ENCODE data around the gene APBA2. TPM values are rescaled to one million over a fixed set of nuclear protein-coding genes. Genes with fewer than 3 reads are reported as not detected.

The APBA2 gene
- total RNA-seq, 6 experiments from 2014 or later = 5.3 to 6.5 (median 6.1) TPM

DNA sequence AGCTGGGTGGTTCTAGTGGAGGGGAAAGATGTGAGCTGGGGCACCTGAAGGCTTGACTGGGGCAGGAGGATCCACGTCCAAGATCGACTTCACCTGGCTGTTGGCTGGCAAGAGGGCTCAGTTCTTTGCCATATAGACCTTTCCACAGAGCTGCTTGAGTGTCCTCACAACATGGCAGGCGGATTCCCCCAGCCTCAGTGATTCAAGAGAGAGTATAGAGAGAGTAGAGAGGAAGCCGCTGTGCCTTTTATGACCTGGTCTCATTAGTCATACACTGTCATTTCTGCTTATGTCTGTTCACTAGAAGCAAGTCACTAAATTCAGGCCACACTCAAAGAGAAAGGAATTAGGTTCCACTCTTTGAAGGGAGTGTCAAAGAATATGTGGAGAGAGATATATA, 101.6 kb downstream of the APBA2 start:
- Mint-ChIP-seq H3K4me3 (no peak overlapping the region), H3K36me3 (ENCODE audit: low read depth) (no peaks in the 10 kb centered on the region), H3K27ac (no peak overlapping the region), H3K9me3 (no peaks in the 10 kb centered on the region), H3K4me1 (ENCODE audit: low read depth) (peaks cover 17% of the 10 kb centered on the region), H3K27me3 (ENCODE audit: insufficient read depth) (peaks cover 5% of the 10 kb centered on the region)
- TF ChIP-seq, protein P1, sequence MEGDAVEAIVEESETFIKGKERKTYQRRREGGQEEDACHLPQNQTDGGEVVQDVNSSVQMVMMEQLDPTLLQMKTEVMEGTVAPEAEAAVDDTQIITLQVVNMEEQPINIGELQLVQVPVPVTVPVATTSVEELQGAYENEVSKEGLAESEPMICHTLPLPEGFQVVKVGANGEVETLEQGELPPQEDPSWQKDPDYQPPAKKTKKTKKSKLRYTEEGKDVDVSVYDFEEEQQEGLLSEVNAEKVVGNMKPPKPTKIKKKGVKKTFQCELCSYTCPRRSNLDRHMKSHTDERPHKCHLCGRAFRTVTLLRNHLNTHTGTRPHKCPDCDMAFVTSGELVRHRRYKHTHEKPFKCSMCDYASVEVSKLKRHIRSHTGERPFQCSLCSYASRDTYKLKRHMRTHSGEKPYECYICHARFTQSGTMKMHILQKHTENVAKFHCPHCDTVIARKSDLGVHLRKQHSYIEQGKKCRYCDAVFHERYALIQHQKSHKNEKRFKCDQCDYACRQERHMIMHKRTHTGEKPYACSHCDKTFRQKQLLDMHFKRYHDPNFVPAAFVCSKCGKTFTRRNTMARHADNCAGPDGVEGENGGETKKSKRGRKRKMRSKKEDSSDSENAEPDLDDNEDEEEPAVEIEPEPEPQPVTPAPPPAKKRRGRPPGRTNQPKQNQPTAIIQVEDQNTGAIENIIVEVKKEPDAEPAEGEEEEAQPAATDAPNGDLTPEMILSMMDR (IDR thresholded peaks at IDR 0.05) = no peak
- no peak for DNase-seq

DNA sequence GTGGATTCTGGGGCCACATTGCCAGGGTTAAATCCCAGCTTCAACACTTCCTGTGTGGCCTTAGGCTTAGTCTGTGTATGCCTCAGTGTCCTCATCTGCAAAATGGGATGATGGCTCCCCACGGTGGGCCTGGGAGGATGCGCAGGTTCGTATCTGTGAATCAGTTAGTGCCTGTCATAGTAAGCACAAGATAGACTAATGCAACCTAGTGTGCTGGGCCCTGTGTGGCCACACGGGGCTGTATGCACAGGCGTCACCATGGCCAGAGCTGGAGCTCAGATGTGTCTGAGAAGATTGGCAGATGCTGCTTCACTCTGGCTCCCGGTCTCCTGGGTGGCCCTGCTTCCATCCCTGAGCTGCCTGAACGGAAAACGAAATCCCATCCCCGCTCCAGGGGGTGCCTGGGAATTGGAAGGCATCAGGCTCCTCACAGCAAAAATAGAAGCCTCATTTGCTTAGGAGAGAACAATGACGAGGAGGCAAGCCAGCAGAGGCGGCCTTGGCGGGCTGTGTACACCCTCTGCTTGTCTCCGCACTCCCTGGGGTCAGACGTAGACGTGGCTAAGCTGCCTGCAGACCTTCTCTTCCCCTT, 103.6 kb downstream of the APBA2 start:
- Mint-ChIP-seq H3K9me3 (no peaks in the 10 kb centered on the region; the same call in 1 of the 2 replicates), H3K4me3 (no peak overlapping the region), H3K4me1 (ENCODE audit: low read depth) (peaks cover 17% of the 10 kb centered on the region), H3K36me3 (ENCODE audit: low read depth) (no peaks in the 10 kb centered on the region), H3K27me3 (ENCODE audit: insufficient read depth) (peaks cover 5% of the 10 kb centered on the region), H3K27ac (no peak overlapping the region)
- no peak for DNase-seq
- TF ChIP-seq, protein P1 (IDR thresholded peaks at IDR 0.05) = peak; percentile 46

DNA sequence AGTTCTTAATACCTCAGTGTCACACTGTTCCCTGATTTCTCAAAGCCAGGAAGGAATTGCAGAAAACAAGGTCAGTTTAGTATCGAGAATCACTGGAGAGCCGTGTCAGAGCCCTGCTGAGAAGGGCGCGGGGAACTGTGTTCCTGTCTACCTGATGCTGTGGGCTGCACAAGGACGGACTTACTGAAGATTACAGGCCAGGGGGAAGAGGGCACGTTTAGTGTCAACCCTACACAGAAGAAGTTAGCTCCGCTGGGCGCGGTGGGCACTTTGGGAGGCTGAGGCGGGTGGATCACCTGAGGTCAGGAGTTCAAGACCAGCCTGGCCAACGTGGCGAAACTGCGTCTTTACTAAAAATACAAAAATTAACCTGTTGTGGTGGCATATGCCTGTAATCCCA, 104.1 kb downstream of the APBA2 start:
- no peak for DNase-seq
- peaks cover 13% of the 10 kb centered on the region for H3K4me1 Mint-ChIP-seq (ENCODE audit: low read depth)
- H3K27me3 Mint-ChIP-seq (ENCODE audit: insufficient read depth) = peaks cover 5% of the 10 kb centered on the region
- no peaks in the 10 kb centered on the region for H3K36me3 Mint-ChIP-seq (ENCODE audit: low read depth)
- no peak overlapping the region for H3K4me3 Mint-ChIP-seq
- no peak overlapping the region for H3K27ac Mint-ChIP-seq
- TF ChIP-seq, protein P1 (IDR thresholded peaks at IDR 0.05) = no peak
- no peaks in the 10 kb centered on the region; the same call in 1 of the 2 replicates for H3K9me3 Mint-ChIP-seq

DNA sequence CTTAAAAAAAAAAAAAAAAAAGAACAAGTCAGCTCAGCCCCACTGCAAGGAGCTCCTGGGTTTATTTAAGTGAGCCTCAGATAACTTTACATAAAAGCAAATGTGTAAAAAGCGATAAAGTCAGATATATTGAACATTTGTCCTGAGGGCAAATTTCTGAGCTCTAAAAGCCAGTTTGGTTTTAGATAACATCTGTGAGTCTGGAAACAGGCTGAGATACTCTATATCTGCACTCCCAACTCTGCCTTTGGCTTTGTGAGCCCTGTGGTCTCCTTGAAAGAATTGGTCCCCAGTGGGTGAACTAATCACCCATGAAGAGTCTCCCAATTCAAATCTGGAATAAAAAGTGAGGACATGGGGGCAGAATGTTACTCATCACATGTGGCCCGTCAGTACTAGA, 104.6 kb downstream of the APBA2 start:
- no peak overlapping the region for H3K4me3 Mint-ChIP-seq
- peaks cover 5% of the 10 kb centered on the region for H3K27me3 Mint-ChIP-seq (ENCODE audit: insufficient read depth)
- TF ChIP-seq, protein P1 (IDR thresholded peaks at IDR 0.05) = no peak
- H3K9me3 Mint-ChIP-seq = no peaks in the 10 kb centered on the region; the same call in 1 of the 2 replicates
- H3K4me1 Mint-ChIP-seq (ENCODE audit: low read depth) = peaks cover 8% of the 10 kb centered on the region
- H3K36me3 Mint-ChIP-seq (ENCODE audit: low read depth) = no peaks in the 10 kb centered on the region
- no peak for DNase-seq
- no peak overlapping the region for H3K27ac Mint-ChIP-seq

DNA sequence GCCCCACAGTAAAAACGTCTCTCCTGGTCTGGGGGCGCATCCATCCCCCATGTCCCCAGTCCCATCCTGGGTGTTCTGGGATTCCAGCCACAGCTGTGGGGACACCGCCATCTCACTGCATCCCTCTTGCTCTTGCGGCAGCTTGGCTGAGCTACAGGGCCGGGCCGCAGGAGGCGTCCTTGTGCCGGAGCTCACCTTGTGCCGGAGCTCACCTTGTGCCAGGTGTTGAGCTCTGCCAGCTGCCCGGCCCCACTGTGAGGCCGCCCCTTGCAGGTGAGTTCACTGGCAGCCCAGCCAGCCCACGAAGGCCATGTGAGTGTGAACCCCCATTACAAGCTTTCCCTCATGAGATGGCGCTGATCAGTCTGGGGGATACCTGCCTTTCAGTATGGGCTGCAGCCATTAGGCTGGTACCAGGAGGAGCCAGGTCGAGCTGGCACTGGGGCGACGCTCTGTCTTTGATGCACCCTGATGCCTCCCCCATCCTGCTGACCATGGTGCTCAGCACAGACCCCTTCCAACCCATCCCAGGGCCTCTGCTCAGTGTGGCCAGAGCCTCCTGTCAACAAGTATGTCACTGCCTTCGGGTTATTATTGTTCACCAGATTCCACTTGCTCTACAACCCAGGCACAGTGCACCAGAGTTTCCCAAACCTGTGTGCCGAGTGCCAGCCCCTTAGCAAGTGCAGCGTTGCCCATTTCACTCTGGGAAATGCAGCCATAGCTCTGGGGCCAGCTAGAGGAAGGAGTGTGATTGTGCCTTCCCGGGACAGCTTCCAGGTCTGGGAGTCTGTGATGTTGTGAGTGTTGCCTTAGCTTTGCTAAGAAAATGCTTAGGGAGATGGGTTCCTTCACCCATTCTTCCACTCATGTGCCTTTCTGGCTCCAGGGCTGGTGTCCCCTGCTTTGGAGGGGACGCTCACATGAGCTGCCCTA, 105.7 kb downstream of the APBA2 start:
- DNase-seq = no peak
- no peaks in the 10 kb centered on the region for H3K4me1 Mint-ChIP-seq (ENCODE audit: low read depth)
- H3K9me3 Mint-ChIP-seq = no peaks in the 10 kb centered on the region; the same call in 1 of the 2 replicates
- H3K27me3 Mint-ChIP-seq (ENCODE audit: insufficient read depth) = peaks cover 1% of the 10 kb centered on the region; the same call in 1 of the 2 replicates
- TF ChIP-seq, protein P1 (IDR thresholded peaks at IDR 0.05) = no peak
- H3K4me3 Mint-ChIP-seq = no peak overlapping the region
- no peaks in the 10 kb centered on the region for H3K36me3 Mint-ChIP-seq (ENCODE audit: low read depth)
- H3K27ac Mint-ChIP-seq = no peak overlapping the region
